ENCODE measurements around the gene WWP2. TPM values are rescaled to one million over a fixed set of nuclear protein-coding genes. Genes with fewer than 3 reads are reported as not detected.
"Not testable (repeated sequence)": the region's sequence is repeated elsewhere in the genome, so short reads cannot be mapped to it uniquely, and the experiment has no call there.

Gene WWP2
- polyA plus RNA-seq, 4 donors, result 38.8 to 54.6 (median 45.8) TPM

GRCh38 chr16:69745232-69745612 is 16.9 kb upstream of the WWP2 start:
- DNase-seq (ENCODE audit: low read depth in 4 of 4, low spot score in 2 of 4), result no peak

GRCh38 chr16:69745959-69746358 is 16.2 kb upstream of the WWP2 start:
- no peak for DNase-seq (ENCODE audit: low read depth in 4 of 4, low spot score in 2 of 4)

GRCh38 chr16:69747115-69747514 is 15.0 kb upstream of the WWP2 start:
- DNase-seq (ENCODE audit: low read depth in 4 of 4, low spot score in 2 of 4), result no peak

GRCh38 chr16:69748694-69749345 is 13.3 kb upstream of the WWP2 start:
- DNase-seq (ENCODE audit: low read depth in 4 of 4, low spot score in 2 of 4), result no peak

GRCh38 chr16:69754143-69754468 is 8.0 kb upstream of the WWP2 start:
- DNase-seq (ENCODE audit: low read depth in 4 of 4, low spot score in 2 of 4), result no peak

GRCh38 chr16:69754469-69755310 is 7.4 kb upstream of the WWP2 start, which contains the start of gene NOB1:
TSS of gene NOB1 (minus strand) at chr16:69754926. CDS start at chr16:69754910, 16 bp downstream.
- DNase-seq (ENCODE audit: low read depth in 4 of 4, low spot score in 2 of 4), result peak; percentile 85 to 92 (median 92)

- no peak for DNase-seq (ENCODE audit: low read depth in 4 of 4, low spot score in 2 of 4)
These were observed 5.4 kb upstream of the WWP2 start for GRCh38 chr16:69756705-69757104.

GRCh38 chr16:69757375-69757774 is 4.8 kb upstream of the WWP2 start:
- DNase-seq (ENCODE audit: low read depth in 4 of 4, low spot score in 2 of 4), result not testable (repeated sequence)

GRCh38 chr16:69762814-69763598 is 874 bp downstream of the WWP2 start:
- peak in 2 of 4 donors; percentile 13 to 35 for DNase-seq (ENCODE audit: low read depth in 4 of 4, low spot score in 2 of 4)

- DNase-seq (ENCODE audit: low read depth in 4 of 4, low spot score in 2 of 4), result no peak
These were observed 1.4 kb downstream of the WWP2 start for GRCh38 chr16:69763599-69763942.

- DNase-seq (ENCODE audit: low read depth in 4 of 4, low spot score in 2 of 4), result no peak
These were observed 5.5 kb downstream of the WWP2 start for GRCh38 chr16:69767459-69768229.

- no peak for DNase-seq (ENCODE audit: low read depth in 4 of 4, low spot score in 2 of 4)
These were observed 6.5 kb downstream of the WWP2 start for GRCh38 chr16:69768666-69769065.

GRCh38 chr16:69769404-69769803 is 7.3 kb downstream of the WWP2 start:
- DNase-seq (ENCODE audit: low read depth in 4 of 4, low spot score in 2 of 4), result no peak

GRCh38 chr16:69771651-69771967 is 9.5 kb downstream of the WWP2 start:
- DNase-seq (ENCODE audit: low read depth in 4 of 4, low spot score in 2 of 4), result no peak

- DNase-seq (ENCODE audit: low read depth in 4 of 4, low spot score in 2 of 4), result no peak
These were observed 11.3 kb downstream of the WWP2 start for GRCh38 chr16:69773260-69773947.

- no peak for DNase-seq (ENCODE audit: low read depth in 4 of 4, low spot score in 2 of 4)
These were observed 13.4 kb downstream of the WWP2 start for GRCh38 chr16:69775563-69775962.

GRCh38 chr16:69779724-69780123 is 17.6 kb downstream of the WWP2 start:
- DNase-seq (ENCODE audit: low read depth in 4 of 4, low spot score in 2 of 4), result no peak

- no peak for DNase-seq (ENCODE audit: low read depth in 4 of 4, low spot score in 2 of 4)
These were observed 19.0 kb downstream of the WWP2 start for GRCh38 chr16:69781118-69781517.

GRCh38 chr16:69784586-69784985 is 22.5 kb downstream of the WWP2 start:
- DNase-seq (ENCODE audit: low read depth in 4 of 4, low spot score in 2 of 4), result no peak

- no peak for DNase-seq (ENCODE audit: low read depth in 4 of 4, low spot score in 2 of 4)
These were observed 25.8 kb downstream of the WWP2 start for GRCh38 chr16:69787883-69788282.

Measured in left renal cortex interstitium (tissue), 4 donors.